K562 (cell line): ENCODE data around the gene PCED1B. TPM values are rescaled to one million over a fixed set of nuclear protein-coding genes. Genes with fewer than 3 reads are reported as not detected.

Experiments used
- CBFA2T2 ChIP-seq: fragments of 450-650 bp; conservative IDR thresholded peaks from 2 replicates; pipeline ENCODE4 v1.6.1; 2017; ENCODE audit warnings: mild to moderate bottlenecking
- CC2D1A ChIP-seq: fragments of 450-650 bp; IDR thresholded peaks from 2 replicates; pipeline ENCODE4 v1.6.1; 2017; ENCODE audit warnings: mild to moderate bottlenecking
- CCNT2 ChIP-seq: IDR thresholded peaks from 2 replicates; pipeline ENCODE4 v1.6.1; 2011; ENCODE audit warnings: borderline replicate concordance, low read depth, mild to moderate bottlenecking, moderate library complexity, mixed read lengths, low read length; ENCODE audit not compliant: insufficient read length; ENCODE audit errors: extremely low read depth
- GTF2A2 ChIP-seq: IDR thresholded peaks from 2 replicates; pipeline ENCODE4 v1.6.1; 2016; ENCODE audit warnings: mild to moderate bottlenecking, missing genetic modification characterization, missing compliant biosample characterization
- HNRNPLL ChIP-seq: fragments of 200-400 bp; formaldehyde crosslinking; IDR thresholded peaks from 2 replicates; pipeline ENCODE4 v1.6.1; 2017; ENCODE audit warnings: low read length, low read depth, mild to moderate bottlenecking; ENCODE audit not compliant: poor library complexity, severe bottlenecking
- MCM7 ChIP-seq, 2 experiments: fragments of 450-650 bp; IDR thresholded peaks; 2 replicates each; pipeline ENCODE4 v1.6.1; 2016 to 2018
- MEF2D ChIP-seq: conservative IDR thresholded peaks from 2 replicates; pipeline ENCODE4 v1.6.1; 2016; ENCODE audit warnings: low read depth, missing genetic modification characterization, missing compliant biosample characterization
- PHB2 ChIP-seq: fragments of 450-650 bp; IDR thresholded peaks from 2 replicates; pipeline ENCODE4 v1.6.1; 2017; ENCODE audit warnings: low read depth
- RBBP5 ChIP-seq: fragments of 200-600 bp; sonication (generic); IDR thresholded peaks from 2 replicates; pipeline ENCODE4 v1.6.1; 2012; ENCODE audit warnings: borderline replicate concordance, mild to moderate bottlenecking, low read length, control low read depth, inconsistent platforms; ENCODE audit not compliant: insufficient read depth, poor library complexity, severe bottlenecking
- SREBF1 ChIP-seq: fragments of 150-350 bp; IDR thresholded peaks from 2 replicates; pipeline ENCODE4 v1.6.1; 2014; ENCODE audit warnings: antibody characterized with exemption, low read depth, low read length, borderline replicate concordance
- STAG1 ChIP-seq: sonication (generic); formaldehyde crosslinking; IDR thresholded peaks from 2 replicates; pipeline ENCODE4 v1.5.0; 2020; ENCODE audit warnings: missing genetic modification reagents, borderline replicate concordance
- THRAP3 ChIP-seq: fragments of 450-650 bp; IDR thresholded peaks from 2 replicates; pipeline ENCODE4 v1.6.1; 2016; ENCODE audit warnings: mild to moderate bottlenecking, inconsistent platforms, borderline replicate concordance
- ZNF140 ChIP-seq: fragments of 250-450 bp; sonication (Bioruptor Pico); IDR thresholded peaks from 2 replicates; pipeline ENCODE4 v1.8.0; 2021; ENCODE audit warnings: moderate library complexity, mild to moderate bottlenecking, inconsistent platforms
- ZNF253 ChIP-seq: fragments of 250-450 bp; sonication (Bioruptor Pico); conservative IDR thresholded peaks from 2 replicates; pipeline ENCODE4 v1.6.1; 2021; ENCODE audit warnings: mild to moderate bottlenecking
- ZNF324 ChIP-seq: fragments of 250-450 bp; sonication (Bioruptor Pico); IDR thresholded peaks from 2 replicates; pipeline ENCODE4 v1.4.0; 2020; ENCODE audit warnings: mild to moderate bottlenecking
- ZNF384 ChIP-seq: IDR thresholded peaks from 2 replicates; pipeline ENCODE4 v1.6.1; 2012; ENCODE audit warnings: low read depth, low read length, improper control_type of control experiment
- polyA plus RNA-seq, 8 experiments: library from polyadenylated mRNA; depleted of rRNA in 4 of 8; stranded (reverse) in 5 of 8; unstranded in 3 of 8; fragments of >200 nt; fragmentation: Nextera tagmentation in 2 of 8; fragmentation: Illumina TruSeq in 1 of 8; extraction: Ambion mirVana in 2 of 8; extraction: Trizol in 1 of 8; gene quantifications; 2 replicates each; pipeline versions ENCODE4 v1.2.1 to v1.2.3, GENCODE V29; 2011 to 2014; ENCODE audit warnings: inconsistent platforms in 1 of 8, missing spikeins in 1 of 8
- total RNA-seq, 7 experiments: library from RNA; depleted of rRNA in 6 of 7; stranded (reverse); fragments of >200 nt in 6 of 7; fragmentation: Illumina TruSeq in 2 of 7; extraction: Trizol in 2 of 7; gene quantifications; 2 replicates each; pipeline versions ENCODE4 v1.2.1 to v1.2.3, GENCODE V29; 2011 to 2021; ENCODE audit warnings: low replicate concordance in 1 of 7
- TF ChIP-seq, protein P1 (sequence below): sonication (generic); formaldehyde crosslinking; IDR thresholded peaks from 2 replicates; pipeline ENCODE4 v1.8.1; 2022; ENCODE audit warnings: missing genetic modification reagents
- TF ChIP-seq, protein P2 (sequence below): sonication (generic); formaldehyde crosslinking; IDR thresholded peaks from 2 replicates; pipeline ENCODE4 v1.8.0; 2023; ENCODE audit warnings: mild to moderate bottlenecking, missing genetic modification reagents
- TF ChIP-seq, protein P3 (sequence below): fragments of 450-650 bp; formaldehyde crosslinking; IDR thresholded peaks from 2 replicates; pipeline ENCODE4 v1.4.0; 2020; ENCODE audit warnings: mild to moderate bottlenecking
- TF ChIP-seq, protein P4 (sequence below): fragments of 250-450 bp; sonication (Bioruptor Pico); IDR thresholded peaks from 2 replicates; pipeline ENCODE4 v1.5.1; 2021; ENCODE audit warnings: mild to moderate bottlenecking

Gene PCED1B
- total and polyA plus RNA-seq, 9 of the 15 experiments (the other 6 are each of a cell fraction or from before 2014, with no cell fraction given), result 1.2 to 9.3 (median 2.5) TPM

DNA sequence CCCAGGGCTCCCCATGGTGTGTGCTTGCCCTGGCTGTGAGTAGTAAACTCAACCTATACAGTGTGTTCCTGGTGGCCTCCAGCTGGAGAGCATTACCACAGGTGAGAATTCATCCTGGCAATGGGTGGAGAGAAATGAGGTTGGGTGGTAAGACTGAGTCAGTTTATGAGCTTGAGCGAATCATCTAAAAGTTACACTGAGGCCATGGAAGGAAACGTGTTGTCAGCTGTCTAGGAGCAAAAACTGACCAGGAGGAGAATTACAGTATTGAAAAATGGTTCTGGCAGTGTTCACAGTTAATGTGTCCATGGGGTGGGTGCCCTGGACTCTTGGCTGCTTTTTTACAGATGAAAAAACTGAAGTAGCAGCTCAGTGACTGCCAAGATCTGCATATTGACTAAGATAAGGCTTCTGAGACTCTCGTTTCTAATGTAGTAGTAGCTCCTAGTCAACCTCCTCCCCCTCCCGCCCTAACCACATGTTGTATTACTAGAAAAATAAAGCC lies 202.3 kb downstream of the PCED1B start (continued):
- TF ChIP-seq, protein P1, sequence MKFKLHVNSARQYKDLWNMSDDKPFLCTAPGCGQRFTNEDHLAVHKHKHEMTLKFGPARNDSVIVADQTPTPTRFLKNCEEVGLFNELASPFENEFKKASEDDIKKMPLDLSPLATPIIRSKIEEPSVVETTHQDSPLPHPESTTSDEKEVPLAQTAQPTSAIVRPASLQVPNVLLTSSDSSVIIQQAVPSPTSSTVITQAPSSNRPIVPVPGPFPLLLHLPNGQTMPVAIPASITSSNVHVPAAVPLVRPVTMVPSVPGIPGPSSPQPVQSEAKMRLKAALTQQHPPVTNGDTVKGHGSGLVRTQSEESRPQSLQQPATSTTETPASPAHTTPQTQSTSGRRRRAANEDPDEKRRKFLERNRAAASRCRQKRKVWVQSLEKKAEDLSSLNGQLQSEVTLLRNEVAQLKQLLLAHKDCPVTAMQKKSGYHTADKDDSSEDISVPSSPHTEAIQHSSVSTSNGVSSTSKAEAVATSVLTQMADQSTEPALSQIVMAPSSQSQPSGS (CRISPR knock-in tag), result no peak
- TF ChIP-seq, protein P2, sequence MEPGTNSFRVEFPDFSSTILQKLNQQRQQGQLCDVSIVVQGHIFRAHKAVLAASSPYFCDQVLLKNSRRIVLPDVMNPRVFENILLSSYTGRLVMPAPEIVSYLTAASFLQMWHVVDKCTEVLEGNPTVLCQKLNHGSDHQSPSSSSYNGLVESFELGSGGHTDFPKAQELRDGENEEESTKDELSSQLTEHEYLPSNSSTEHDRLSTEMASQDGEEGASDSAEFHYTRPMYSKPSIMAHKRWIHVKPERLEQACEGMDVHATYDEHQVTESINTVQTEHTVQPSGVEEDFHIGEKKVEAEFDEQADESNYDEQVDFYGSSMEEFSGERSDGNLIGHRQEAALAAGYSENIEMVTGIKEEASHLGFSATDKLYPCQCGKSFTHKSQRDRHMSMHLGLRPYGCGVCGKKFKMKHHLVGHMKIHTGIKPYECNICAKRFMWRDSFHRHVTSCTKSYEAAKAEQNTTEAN (CRISPR knock-in tag), result no peak
- TF ChIP-seq HNRNPLL, result no peak
- no peak for TF ChIP-seq CC2D1A
- no peak for TF ChIP-seq SREBF1
- no peak for TF ChIP-seq MCM7 (IDR thresholded peaks at IDR 0.05)
- TF ChIP-seq STAG1 (CRISPR knock-in tag), result no peak
- TF ChIP-seq THRAP3, result no peak
- TF ChIP-seq ZNF324 (CRISPR knock-in tag), result no peak
- TF ChIP-seq MEF2D (tag), result no peak
- TF ChIP-seq, protein P3, sequence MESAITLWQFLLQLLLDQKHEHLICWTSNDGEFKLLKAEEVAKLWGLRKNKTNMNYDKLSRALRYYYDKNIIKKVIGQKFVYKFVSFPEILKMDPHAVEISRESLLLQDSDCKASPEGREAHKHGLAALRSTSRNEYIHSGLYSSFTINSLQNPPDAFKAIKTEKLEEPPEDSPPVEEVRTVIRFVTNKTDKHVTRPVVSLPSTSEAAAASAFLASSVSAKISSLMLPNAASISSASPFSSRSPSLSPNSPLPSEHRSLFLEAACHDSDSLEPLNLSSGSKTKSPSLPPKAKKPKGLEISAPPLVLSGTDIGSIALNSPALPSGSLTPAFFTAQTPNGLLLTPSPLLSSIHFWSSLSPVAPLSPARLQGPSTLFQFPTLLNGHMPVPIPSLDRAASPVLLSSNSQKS (CRISPR knock-in tag), result no peak
- no peak for TF ChIP-seq CCNT2
- no peak for TF ChIP-seq ZNF253 (CRISPR knock-in tag)
- TF ChIP-seq PHB2, result no peak
- no peak for TF ChIP-seq GTF2A2 (tag)
- TF ChIP-seq, protein P4, sequence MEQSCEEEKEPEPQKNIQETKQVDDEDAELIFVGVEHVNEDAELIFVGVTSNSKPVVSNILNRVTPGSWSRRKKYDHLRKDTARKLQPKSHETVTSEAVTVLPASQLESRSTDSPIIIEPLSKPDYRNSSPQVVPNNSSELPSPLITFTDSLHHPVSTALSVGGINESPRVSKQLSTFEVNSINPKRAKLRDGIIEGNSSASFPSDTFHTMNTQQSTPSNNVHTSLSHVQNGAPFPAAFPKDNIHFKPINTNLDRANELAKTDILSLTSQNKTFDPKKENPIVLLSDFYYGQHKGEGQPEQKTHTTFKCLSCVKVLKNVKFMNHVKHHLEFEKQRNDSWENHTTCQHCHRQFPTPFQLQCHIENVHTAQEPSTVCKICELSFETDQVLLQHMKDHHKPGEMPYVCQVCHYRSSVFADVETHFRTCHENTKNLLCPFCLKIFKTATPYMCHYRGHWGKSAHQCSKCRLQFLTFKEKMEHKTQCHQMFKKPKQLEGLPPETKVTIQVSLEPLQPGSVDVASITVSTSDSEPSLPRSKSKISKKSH (CRISPR knock-in tag), result no peak
- no peak for TF ChIP-seq RBBP5
- no peak for TF ChIP-seq CBFA2T2
- TF ChIP-seq ZNF384, result peak; percentile 58; the same call in 1 of the 2 replicates
- TF ChIP-seq ZNF140, result no peak
